OCI-LY7 (cell line): ENCODE measurements around the gene GUCY2F.

Experiments used
- EZH2phosphoT487 ChIP-seq: fragments of 200-600 bp; sonication (generic); IDR thresholded peaks from 2 replicates; pipeline ENCODE4 v1.6.1; 2018; ENCODE audit warnings: low read depth, borderline replicate concordance, mild to moderate bottlenecking, mixed run types, antibody characterized with exemption, low read length, moderate library complexity, mixed read lengths
- TF ChIP-seq, protein P1 (sequence below): fragments of 200-600 bp; sonication (generic); conservative IDR thresholded peaks from 2 replicates; pipeline ENCODE4 v1.5.1; 2014; ENCODE audit warnings: mild to moderate bottlenecking, antibody characterized with exemption, low read length, moderate library complexity, mixed read lengths

DNA sequence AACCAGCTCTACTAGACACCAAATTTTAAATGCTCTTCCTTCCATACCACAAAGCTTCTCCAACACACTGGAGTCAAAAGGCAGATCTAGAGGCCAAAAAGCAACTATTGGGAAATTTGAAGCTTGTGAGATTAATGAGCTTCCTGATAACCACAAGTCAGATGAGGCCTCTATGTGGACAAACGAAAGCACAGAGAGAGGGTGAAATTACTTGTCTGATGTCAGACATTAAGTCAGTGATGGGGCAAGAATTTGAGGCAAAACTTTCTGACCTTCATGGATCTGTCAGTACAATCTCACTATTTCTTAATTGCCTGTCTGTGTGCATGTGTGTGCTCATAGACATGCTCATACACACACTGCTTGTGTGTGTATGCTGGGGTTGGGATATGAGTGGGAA is 103.6 kb downstream of the GUCY2F start:
- TF ChIP-seq, protein P1, sequence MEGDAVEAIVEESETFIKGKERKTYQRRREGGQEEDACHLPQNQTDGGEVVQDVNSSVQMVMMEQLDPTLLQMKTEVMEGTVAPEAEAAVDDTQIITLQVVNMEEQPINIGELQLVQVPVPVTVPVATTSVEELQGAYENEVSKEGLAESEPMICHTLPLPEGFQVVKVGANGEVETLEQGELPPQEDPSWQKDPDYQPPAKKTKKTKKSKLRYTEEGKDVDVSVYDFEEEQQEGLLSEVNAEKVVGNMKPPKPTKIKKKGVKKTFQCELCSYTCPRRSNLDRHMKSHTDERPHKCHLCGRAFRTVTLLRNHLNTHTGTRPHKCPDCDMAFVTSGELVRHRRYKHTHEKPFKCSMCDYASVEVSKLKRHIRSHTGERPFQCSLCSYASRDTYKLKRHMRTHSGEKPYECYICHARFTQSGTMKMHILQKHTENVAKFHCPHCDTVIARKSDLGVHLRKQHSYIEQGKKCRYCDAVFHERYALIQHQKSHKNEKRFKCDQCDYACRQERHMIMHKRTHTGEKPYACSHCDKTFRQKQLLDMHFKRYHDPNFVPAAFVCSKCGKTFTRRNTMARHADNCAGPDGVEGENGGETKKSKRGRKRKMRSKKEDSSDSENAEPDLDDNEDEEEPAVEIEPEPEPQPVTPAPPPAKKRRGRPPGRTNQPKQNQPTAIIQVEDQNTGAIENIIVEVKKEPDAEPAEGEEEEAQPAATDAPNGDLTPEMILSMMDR: no peak
- no peak for TF ChIP-seq EZH2phosphoT487
